ENCODE measurements around the gene AGO1. TPM values are rescaled to one million over a fixed set of nuclear protein-coding genes. Genes with fewer than 3 reads are reported as not detected.
"Not testable (repeated sequence)": the region's sequence is repeated elsewhere in the genome, so short reads cannot be mapped to it uniquely, and the experiment has no call there.

AGO1 gene
- total and polyA plus RNA-seq, 8 donors = 2.2 to 20.3 (median 10.1) TPM

- WGBS, 5 donors = 55 to 75% (median 61%) methylated on average over 11 of the region's 11 CpGs
- peaks cover 28 to 56% (median 51%) of the 10 kb centered on the region in 4 donors for H3K36me3 ChIP-seq
- H3K27ac ChIP-seq = peak overlapping the region in 2 of 5 donors; percentile 1 to 18
- intact Hi-C loops (cut with DNase I; ENCODE audit: low total_unique reads) = no loop called here
- no peaks in the 10 kb centered on the region for H3K27me3 ChIP-seq
- H3K4me1 ChIP-seq = peaks cover 29 to 53% (median 46%) of the 10 kb centered on the region in 4 donors
- no peak for TF ChIP-seq POLR2A (IDR thresholded peaks at IDR 0.05)
- no peak for TF ChIP-seq EP300 (IDR thresholded peaks at IDR 0.05)
- TF ChIP-seq, protein P1, sequence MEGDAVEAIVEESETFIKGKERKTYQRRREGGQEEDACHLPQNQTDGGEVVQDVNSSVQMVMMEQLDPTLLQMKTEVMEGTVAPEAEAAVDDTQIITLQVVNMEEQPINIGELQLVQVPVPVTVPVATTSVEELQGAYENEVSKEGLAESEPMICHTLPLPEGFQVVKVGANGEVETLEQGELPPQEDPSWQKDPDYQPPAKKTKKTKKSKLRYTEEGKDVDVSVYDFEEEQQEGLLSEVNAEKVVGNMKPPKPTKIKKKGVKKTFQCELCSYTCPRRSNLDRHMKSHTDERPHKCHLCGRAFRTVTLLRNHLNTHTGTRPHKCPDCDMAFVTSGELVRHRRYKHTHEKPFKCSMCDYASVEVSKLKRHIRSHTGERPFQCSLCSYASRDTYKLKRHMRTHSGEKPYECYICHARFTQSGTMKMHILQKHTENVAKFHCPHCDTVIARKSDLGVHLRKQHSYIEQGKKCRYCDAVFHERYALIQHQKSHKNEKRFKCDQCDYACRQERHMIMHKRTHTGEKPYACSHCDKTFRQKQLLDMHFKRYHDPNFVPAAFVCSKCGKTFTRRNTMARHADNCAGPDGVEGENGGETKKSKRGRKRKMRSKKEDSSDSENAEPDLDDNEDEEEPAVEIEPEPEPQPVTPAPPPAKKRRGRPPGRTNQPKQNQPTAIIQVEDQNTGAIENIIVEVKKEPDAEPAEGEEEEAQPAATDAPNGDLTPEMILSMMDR (IDR thresholded peaks at IDR 0.05) = no peak
- peak in 1 of 3 donors; percentile 23 for TF ChIP-seq POLR2AphosphoS5 (IDR thresholded peaks at IDR 0.05)
- no peaks in the 10 kb centered on the region for H3K9me3 ChIP-seq
- H3K4me3 ChIP-seq = no peak overlapping the region
- peak in 1 of 2 donors; percentile 16 for DNase-seq
Observed at GRCh38 chr1:35888255-35888654, 5.2 kb downstream of the AGO1 start.

- intact Hi-C loops (cut with DNase I; ENCODE audit: low total_unique reads); H3K27ac ChIP-seq; H3K4me3 ChIP-seq; H3K27me3 ChIP-seq; H3K9me3 ChIP-seq; DNase-seq: not testable (repeated sequence)
- peaks cover 24 to 48% (median 42%) of the 10 kb centered on the region in 4 donors for H3K4me1 ChIP-seq
- H3K36me3 ChIP-seq = peaks cover 36 to 63% (median 58%) of the 10 kb centered on the region in 4 donors
- 73 to 91% (median 85%) methylated on average over 3 of the region's 3 CpGs for WGBS, 5 donors
Observed at GRCh38 chr1:35888981-35889380, 6.0 kb downstream of the AGO1 start.

GRCh38 chr1:35893051-35893879 is 10.3 kb downstream of the AGO1 start:
- TF ChIP-seq EP300 (IDR thresholded peaks at IDR 0.05) = no peak
- TF ChIP-seq POLR2AphosphoS5 (IDR thresholded peaks at IDR 0.05) = no peak
- TF ChIP-seq, protein P1 (IDR thresholded peaks at IDR 0.05) = no peak
- TF ChIP-seq POLR2A (IDR thresholded peaks at IDR 0.05) = no peak
- H3K9me3 ChIP-seq = no peaks in the 10 kb centered on the region
- H3K27me3 ChIP-seq = no peaks in the 10 kb centered on the region
- intact Hi-C loops (cut with DNase I; ENCODE audit: low total_unique reads) = no loop called here
- no peak overlapping the region for H3K4me3 ChIP-seq
- peaks cover 59 to 100% (median 99%) of the 10 kb centered on the region in 4 donors for H3K36me3 ChIP-seq
- H3K4me1 ChIP-seq = peaks cover 0 to 5% (median 2%) of the 10 kb centered on the region in 4 donors
- no peak for DNase-seq
- 95 to 97% (median 96%) methylated on average over 9 to 14 of the region's 14 CpGs for WGBS, 5 donors
- no peak overlapping the region for H3K27ac ChIP-seq

DNA sequence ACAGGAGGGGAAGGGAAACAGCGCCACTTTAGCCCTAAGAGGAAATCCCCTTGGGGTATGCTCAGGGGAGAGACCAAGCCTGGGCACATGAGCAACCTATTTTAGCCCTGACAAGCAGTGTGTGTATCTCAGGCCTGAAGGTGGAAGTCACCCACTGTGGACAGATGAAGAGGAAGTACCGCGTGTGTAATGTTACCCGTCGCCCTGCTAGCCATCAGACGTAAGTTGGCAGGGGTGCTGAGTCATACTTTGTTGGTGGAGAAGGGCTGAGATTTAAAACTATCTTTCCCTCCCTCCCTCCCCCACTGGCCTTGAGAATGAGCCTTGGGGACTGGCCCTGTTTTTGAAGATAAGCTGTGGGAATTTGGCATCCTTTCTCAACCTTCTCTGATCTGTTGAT is 11.2 kb downstream of the AGO1 start:
- no peak overlapping the region for H3K4me3 ChIP-seq
- peaks cover 59 to 100% (median 99%) of the 10 kb centered on the region in 4 donors for H3K36me3 ChIP-seq
- 71 to 97% (median 79%) methylated on average over 6 of the region's 6 CpGs for WGBS, 5 donors
- H3K27ac ChIP-seq = no peak overlapping the region
- no peaks in the 10 kb centered on the region for H3K9me3 ChIP-seq
- DNase-seq = peak in 1 of 2 donors; percentile 30
- TF ChIP-seq POLR2AphosphoS5 (IDR thresholded peaks at IDR 0.05) = no peak
- TF ChIP-seq, protein P1 (IDR thresholded peaks at IDR 0.05) = no peak
- TF ChIP-seq EP300 (IDR thresholded peaks at IDR 0.05) = no peak
- no peak for TF ChIP-seq POLR2A (IDR thresholded peaks at IDR 0.05)
- H3K27me3 ChIP-seq = no peaks in the 10 kb centered on the region
- intact Hi-C loops (cut with DNase I; ENCODE audit: low total_unique reads) = no loop called here
- H3K4me1 ChIP-seq = no peaks in the 10 kb centered on the region

GRCh38 chr1:35894656-35895055 is 11.6 kb downstream of the AGO1 start:
- no peak overlapping the region for H3K27ac ChIP-seq
- no peaks in the 10 kb centered on the region for H3K9me3 ChIP-seq
- intact Hi-C loops (cut with DNase I; ENCODE audit: low total_unique reads) = no loop called here
- H3K4me1 ChIP-seq = no peaks in the 10 kb centered on the region
- no peaks in the 10 kb centered on the region for H3K27me3 ChIP-seq
- DNase-seq = no peak
- TF ChIP-seq, protein P1 (IDR thresholded peaks at IDR 0.05) = no peak
- TF ChIP-seq POLR2AphosphoS5 (IDR thresholded peaks at IDR 0.05) (no peak), POLR2A (IDR thresholded peaks at IDR 0.05) (no peak)
- 93 to 97% (median 95%) methylated on average over 1 of the region's 1 CpG for whole genome bisulfite sequencing, 5 donors
- peaks cover 56 to 99% (median 96%) of the 10 kb centered on the region in 4 donors for H3K36me3 ChIP-seq
- H3K4me3 ChIP-seq = no peak overlapping the region
